ENCODE data around the gene TUBGCP2. TPM values are rescaled to one million over a fixed set of nuclear protein-coding genes. Genes with fewer than 3 reads are reported as not detected.

The TUBGCP2 gene, protein sequence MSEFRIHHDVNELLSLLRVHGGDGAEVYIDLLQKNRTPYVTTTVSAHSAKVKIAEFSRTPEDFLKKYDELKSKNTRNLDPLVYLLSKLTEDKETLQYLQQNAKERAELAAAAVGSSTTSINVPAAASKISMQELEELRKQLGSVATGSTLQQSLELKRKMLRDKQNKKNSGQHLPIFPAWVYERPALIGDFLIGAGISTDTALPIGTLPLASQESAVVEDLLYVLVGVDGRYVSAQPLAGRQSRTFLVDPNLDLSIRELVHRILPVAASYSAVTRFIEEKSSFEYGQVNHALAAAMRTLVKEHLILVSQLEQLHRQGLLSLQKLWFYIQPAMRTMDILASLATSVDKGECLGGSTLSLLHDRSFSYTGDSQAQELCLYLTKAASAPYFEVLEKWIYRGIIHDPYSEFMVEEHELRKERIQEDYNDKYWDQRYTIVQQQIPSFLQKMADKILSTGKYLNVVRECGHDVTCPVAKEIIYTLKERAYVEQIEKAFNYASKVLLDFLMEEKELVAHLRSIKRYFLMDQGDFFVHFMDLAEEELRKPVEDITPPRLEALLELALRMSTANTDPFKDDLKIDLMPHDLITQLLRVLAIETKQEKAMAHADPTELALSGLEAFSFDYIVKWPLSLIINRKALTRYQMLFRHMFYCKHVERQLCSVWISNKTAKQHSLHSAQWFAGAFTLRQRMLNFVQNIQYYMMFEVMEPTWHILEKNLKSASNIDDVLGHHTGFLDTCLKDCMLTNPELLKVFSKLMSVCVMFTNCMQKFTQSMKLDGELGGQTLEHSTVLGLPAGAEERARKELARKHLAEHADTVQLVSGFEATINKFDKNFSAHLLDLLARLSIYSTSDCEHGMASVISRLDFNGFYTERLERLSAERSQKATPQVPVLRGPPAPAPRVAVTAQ
- total RNA-seq: 53.2 to 56.2 TPM (median 54.9 TPM) in 3 replicates
- long read RNA-seq, full-length matches to known transcripts: 120 of 162 reads
- long read RNA-seq, partial matches to known transcripts: 26 of 162 reads
- long read RNA-seq, other reads (novel, unspliced or antisense): 16 of 162 reads

DNA sequence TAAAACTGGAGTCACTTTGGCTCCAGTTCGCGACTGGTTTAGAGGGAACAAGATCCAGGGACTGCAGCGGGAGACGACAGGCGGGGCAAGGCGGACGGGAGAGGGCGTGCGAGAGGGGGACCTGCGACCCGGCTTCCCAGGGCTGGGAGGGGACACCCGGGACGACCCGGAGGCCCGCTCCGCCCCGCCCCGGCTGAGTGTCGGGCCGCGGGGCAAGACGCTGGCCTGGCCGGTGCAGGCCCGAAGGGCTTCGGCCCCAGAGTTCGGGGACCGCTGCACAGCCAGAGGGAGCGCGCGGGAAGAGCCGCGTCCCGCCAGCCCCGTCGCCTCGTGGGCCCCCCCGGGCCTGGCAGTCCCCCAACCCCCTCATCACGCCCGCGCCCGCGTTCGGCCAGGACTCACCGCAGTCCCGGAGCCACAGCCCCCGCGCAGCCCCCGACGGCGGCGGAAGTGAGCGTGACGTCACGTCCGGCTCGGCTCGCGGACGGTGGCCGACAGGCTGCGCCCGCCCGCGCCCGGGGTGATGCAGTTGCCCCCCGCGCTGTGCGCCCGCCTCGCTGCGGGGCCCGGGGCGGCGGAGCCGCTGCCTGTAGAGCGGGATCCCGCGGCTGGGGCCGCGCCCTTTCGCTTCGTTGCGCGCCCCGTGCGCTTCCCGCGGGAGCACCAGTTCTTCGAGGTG lies at the start of gene TUBGCP2, which contains the start of gene ZNF511:
TSS of gene TUBGCP2 (minus strand) at position 452 of the 679 bp plus-strand sequence. CDS start 5,931 bp downstream, outside the sequence.
TSS of gene ZNF511 (plus strand) at position 494 of the 679 bp plus-strand sequence. CDS start at position 524, 30 bp downstream.
- Mint-ChIP-seq H3K9me3 (ENCODE audit: low read depth) (no peaks in the 10 kb centered on the region), H3K27me3 (ENCODE audit: low read depth) (no peaks in the 10 kb centered on the region), H3K4me1 (ENCODE audit: low read depth) (peaks cover 28% of the 10 kb centered on the region), H3K36me3 (ENCODE audit: low read depth) (peaks cover 5% of the 10 kb centered on the region), H3K4me3 (ENCODE audit: unreplicated experiment) (peak within 1 kb of the TSS; percentile 95), H3K27ac (ENCODE audit: unreplicated experiment) (peak within 1 kb of the TSS; percentile 97)
- peak; percentile 95 for DNase-seq (ENCODE audit: low spot score)
- TF ChIP-seq, protein P1, sequence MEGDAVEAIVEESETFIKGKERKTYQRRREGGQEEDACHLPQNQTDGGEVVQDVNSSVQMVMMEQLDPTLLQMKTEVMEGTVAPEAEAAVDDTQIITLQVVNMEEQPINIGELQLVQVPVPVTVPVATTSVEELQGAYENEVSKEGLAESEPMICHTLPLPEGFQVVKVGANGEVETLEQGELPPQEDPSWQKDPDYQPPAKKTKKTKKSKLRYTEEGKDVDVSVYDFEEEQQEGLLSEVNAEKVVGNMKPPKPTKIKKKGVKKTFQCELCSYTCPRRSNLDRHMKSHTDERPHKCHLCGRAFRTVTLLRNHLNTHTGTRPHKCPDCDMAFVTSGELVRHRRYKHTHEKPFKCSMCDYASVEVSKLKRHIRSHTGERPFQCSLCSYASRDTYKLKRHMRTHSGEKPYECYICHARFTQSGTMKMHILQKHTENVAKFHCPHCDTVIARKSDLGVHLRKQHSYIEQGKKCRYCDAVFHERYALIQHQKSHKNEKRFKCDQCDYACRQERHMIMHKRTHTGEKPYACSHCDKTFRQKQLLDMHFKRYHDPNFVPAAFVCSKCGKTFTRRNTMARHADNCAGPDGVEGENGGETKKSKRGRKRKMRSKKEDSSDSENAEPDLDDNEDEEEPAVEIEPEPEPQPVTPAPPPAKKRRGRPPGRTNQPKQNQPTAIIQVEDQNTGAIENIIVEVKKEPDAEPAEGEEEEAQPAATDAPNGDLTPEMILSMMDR (IDR thresholded peaks at IDR 0.05): peak; percentile 27

DNA sequence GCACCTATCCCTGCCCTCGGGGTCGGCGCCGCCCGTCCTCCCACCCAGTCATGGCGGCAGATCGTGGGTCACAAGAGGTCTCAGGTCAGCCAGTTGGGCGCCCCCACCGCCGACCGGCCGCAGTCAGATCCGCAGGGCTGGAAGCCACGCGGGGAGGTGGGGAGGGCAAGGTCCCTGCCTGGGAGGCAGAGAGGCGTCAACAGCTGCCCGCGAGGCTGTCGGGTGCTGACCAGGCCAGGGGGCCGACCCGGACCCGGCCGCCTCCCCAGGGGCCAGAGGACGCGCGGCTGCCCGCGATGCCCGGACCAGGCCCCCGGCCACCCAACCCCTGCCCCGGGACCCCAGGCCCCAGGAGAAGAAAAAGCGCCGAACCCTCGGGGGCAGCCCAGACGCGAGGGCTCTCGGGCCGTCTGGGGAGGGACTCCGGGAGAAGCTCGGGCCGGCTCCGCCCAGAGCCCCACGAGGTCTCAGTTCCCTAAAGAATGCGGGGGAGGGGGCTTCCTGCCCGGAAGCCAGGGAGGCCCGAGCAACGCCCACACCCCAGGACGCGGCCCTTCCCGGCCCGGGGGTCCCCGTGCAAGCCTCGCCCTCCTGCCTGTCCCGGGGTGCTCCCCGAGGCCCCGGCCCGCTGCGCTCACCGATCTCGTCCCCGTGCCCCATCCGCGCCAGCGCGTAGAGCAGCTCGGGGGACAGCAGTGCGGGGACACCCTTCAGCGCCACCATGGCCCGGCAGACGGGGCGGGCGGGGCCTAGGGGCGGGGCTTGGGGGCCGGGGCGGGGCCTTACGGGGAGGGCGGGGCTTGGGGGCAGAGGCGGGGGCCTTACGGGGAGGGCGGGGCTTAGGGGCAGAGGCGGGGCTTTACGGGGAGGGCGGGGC lies 48.9 kb upstream of the TUBGCP2 start, which contains the start of gene FUOM:
TSS of gene FUOM (minus strand) at position 735 of the 877 bp plus-strand sequence. CDS start at position 723, 12 bp downstream.
- H3K4me3 Mint-ChIP-seq (ENCODE audit: unreplicated experiment): peak within 1 kb of the TSS; percentile 72
- no peaks in the 10 kb centered on the region for H3K27me3 Mint-ChIP-seq (ENCODE audit: low read depth)
- peak within 1 kb of the TSS; percentile 54 for H3K27ac Mint-ChIP-seq (ENCODE audit: unreplicated experiment)
- no peaks in the 10 kb centered on the region for H3K9me3 Mint-ChIP-seq (ENCODE audit: low read depth)
- peak; percentile 93 for DNase-seq (ENCODE audit: low spot score)
- TF ChIP-seq, protein P1 (IDR thresholded peaks at IDR 0.05): no peak
- no peaks in the 10 kb centered on the region for H3K4me1 Mint-ChIP-seq (ENCODE audit: low read depth)
- peaks cover 8% of the 10 kb centered on the region for H3K36me3 Mint-ChIP-seq (ENCODE audit: low read depth)

DNA sequence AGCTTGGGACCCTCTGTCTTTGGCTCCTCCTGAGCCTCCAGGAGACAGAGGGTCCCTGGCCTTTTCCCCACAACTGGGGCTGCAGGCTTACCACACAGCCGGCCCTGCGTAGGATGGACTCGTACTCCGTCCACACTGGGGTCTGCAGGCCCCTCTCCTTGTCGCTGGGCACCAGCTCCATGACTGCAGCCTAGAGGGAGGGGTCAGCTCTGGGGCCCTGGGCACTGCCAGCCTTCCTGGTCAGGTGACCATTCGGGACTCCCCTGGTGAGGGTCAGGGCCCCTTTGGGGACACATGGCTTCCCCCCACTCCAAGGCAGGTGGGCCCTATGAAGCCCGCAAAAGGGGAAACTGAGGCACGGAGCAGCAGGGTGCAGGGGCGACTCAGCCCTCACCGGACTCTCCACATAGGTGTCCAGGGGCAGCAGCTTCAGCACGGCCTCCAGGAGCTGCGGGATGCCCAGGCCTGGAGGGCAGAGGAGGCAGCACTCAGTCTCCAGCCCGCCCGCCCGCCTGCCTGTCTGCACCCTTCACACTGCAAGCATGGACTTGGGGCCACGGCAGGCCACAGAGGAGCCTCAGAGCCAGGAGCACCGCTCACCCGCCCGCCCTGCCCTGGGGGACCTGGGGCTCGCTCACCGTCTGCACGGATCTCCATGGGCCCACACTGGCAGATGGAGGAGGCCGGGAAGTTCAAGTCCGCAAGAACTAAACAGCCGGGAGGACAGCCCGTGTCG lies 48.0 kb upstream of the TUBGCP2 start:
- Mint-ChIP-seq H3K4me3 (ENCODE audit: unreplicated experiment) (peak overlapping the region; percentile 72), H3K27ac (ENCODE audit: unreplicated experiment) (peak overlapping the region; percentile 54), H3K36me3 (ENCODE audit: low read depth) (peaks cover 3% of the 10 kb centered on the region), H3K4me1 (ENCODE audit: low read depth) (no peaks in the 10 kb centered on the region), H3K9me3 (ENCODE audit: low read depth) (no peaks in the 10 kb centered on the region), H3K27me3 (ENCODE audit: low read depth) (no peaks in the 10 kb centered on the region)
- no peak for DNase-seq (ENCODE audit: low spot score)
- TF ChIP-seq, protein P1 (IDR thresholded peaks at IDR 0.05): no peak

DNA sequence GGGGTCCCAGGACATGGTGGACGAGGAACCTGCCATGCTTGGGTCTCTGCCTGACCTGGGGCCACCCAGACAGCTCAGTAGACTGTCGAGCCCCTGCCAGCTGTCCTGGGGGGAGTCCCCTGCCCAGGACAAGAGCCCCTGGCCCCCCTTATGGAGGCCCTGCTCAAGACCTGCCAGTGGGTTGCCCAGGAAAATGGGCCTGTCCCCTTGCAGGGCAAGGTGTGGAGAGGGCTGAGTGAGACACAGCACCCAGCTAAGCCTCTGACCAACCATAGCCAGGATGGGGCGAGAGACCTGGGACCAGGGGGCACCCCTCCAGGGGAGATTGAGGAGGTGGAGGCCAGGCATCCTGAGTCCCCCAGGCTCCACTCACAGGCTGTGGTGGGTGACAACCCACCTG lies 47.3 kb upstream of the TUBGCP2 start:
- DNase-seq (ENCODE audit: low spot score): no peak
- no peak overlapping the region for H3K27ac Mint-ChIP-seq (ENCODE audit: unreplicated experiment)
- H3K4me1 Mint-ChIP-seq (ENCODE audit: low read depth): no peaks in the 10 kb centered on the region
- TF ChIP-seq, protein P1 (IDR thresholded peaks at IDR 0.05): no peak
- no peaks in the 10 kb centered on the region for H3K36me3 Mint-ChIP-seq (ENCODE audit: low read depth)
- no peaks in the 10 kb centered on the region for H3K9me3 Mint-ChIP-seq (ENCODE audit: low read depth)
- H3K4me3 Mint-ChIP-seq (ENCODE audit: unreplicated experiment): peak overlapping the region; percentile 49
- H3K27me3 Mint-ChIP-seq (ENCODE audit: low read depth): no peaks in the 10 kb centered on the region

Measured in chondrocyte (in vitro differentiated cells).